ENCODE results near the gene CSMD2.

CSMD2 gene

DNA sequence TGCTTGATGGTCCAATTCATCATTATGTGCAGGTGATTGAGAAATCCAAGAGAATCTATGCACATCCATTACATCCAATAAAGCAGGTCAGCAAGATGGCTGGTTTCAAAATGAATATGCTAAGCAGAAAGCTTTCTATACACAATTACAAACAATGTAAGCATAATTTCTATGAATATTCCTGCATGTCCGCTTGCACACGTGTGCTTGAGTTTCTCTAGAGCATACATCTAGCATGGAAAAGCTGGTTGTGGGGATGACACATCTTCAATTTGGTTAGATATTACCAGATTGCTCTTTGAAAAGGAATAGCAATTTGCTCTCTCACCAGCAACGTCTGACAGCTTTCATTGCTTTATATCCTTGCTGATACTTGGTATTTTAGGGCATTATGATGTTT, 461.6 kb downstream of the CSMD2 start:
- H3K27ac ChIP-seq (ENCODE audit: low read depth, low read length), result no peak overlapping the region
- H3K4me1 ChIP-seq (ENCODE audit: insufficient read depth, low read length), result no peaks in the 10 kb centered on the region
- no peaks in the 10 kb centered on the region for H3K27me3 ChIP-seq (ENCODE audit: control insufficient read depth in 1 of 2, insufficient read depth in 2 of 2, low read length in 2 of 2)
- no peaks in the 10 kb centered on the region for H3K9me3 ChIP-seq (ENCODE audit: low read length)
- no peaks in the 10 kb centered on the region for H3K36me3 ChIP-seq (ENCODE audit: insufficient read depth, low read length)
- no peak overlapping the region for H3K9ac ChIP-seq (ENCODE audit: low read length)
- H3K4me3 ChIP-seq (ENCODE audit: low read depth in 1 of 2, low read length in 2 of 2), result no peak overlapping the region

DNA sequence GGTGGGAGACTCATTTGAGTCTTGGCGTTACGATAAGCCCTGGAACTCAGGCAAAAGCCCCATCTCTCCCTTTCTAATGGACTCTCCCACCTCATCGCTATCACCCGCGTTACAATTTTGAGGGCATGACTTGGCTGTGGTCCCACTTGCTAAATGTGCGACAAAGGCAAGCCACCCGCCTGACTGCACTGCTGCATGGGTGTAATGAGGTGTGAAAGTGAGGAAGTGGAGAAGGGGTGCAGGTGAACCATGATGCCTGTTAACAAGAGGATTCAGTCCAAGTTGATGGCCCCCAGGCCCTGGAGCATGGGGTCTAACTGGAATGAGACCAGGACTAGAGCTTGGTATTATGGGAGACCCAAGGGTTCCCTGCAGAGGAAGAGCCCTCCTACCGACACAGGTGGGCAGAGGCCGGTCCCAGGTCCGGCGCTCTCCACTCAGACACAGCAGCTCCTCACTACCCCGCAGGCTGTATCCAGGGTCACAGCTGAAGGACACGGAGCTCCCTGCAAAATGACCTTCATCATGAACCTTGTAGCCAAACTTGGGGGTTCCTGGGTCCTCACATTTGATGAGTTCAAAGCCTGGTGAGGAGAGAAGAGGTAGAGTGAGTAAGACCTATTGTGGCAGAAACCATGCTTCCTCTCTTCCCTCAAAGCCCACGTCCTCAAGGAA, 466.5 kb downstream of the CSMD2 start:
- H3K36me3 ChIP-seq (ENCODE audit: insufficient read depth, low read length), result no peaks in the 10 kb centered on the region
- H3K27ac ChIP-seq (ENCODE audit: low read depth, low read length), result no peak overlapping the region
- H3K4me1 ChIP-seq (ENCODE audit: insufficient read depth, low read length), result no peaks in the 10 kb centered on the region
- no peak overlapping the region for H3K9ac ChIP-seq (ENCODE audit: low read length)
- H3K27me3 ChIP-seq (ENCODE audit: control insufficient read depth in 1 of 2, insufficient read depth in 2 of 2, low read length in 2 of 2), result no peaks in the 10 kb centered on the region
- H3K4me3 ChIP-seq (ENCODE audit: low read depth in 1 of 2, low read length in 2 of 2), result no peak overlapping the region
- H3K9me3 ChIP-seq (ENCODE audit: low read length), result no peaks in the 10 kb centered on the region

DNA sequence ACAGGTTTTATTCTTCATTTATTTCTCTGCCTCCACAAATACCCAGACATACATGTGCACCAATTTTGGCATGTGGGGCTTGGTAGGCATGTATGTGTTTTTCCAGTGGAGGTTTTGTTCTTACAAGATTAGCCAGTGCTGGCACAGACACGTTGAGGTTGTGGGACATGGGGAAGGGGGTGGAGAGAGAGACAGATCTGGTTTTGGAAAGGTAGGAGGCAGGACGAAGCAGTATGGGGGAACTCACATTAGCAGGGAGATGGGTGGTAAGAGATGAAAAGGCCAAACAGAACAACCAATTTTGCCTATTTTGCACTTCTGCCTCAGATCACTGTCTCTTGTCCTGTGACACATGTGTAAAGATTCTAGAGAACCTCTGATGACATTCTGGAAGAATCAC, 467.2 kb downstream of the CSMD2 start:
- Histone ChIP-seq H3K27me3 (ENCODE audit: control insufficient read depth in 1 of 2, insufficient read depth in 2 of 2, low read length in 2 of 2) (no peaks in the 10 kb centered on the region), H3K9me3 (ENCODE audit: low read length) (no peaks in the 10 kb centered on the region), H3K4me3 (ENCODE audit: low read depth in 1 of 2, low read length in 2 of 2) (no peak overlapping the region), H3K4me1 (ENCODE audit: insufficient read depth, low read length) (no peaks in the 10 kb centered on the region), H3K36me3 (ENCODE audit: insufficient read depth, low read length) (no peaks in the 10 kb centered on the region), H3K9ac (ENCODE audit: low read length) (no peak overlapping the region), H3K27ac (ENCODE audit: low read depth, low read length) (no peak overlapping the region)

DNA sequence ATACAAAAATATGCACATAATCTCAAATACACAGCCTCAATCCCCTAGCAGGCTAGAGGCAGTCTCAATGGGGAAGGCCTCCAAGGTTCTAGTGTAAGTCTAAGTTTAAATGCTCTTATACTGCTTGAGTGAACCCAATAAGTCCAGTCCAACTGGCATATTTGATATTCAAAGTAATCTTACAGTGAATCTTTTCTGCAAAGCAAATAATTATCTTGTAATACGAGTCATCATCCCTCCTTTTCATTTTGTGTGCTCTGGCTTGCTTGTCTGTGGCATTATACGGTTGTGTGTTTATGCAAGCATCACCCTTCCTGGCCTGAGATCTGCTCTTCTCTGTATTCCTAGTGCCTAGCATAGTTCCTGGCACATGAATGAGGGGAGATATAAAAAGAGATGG, 468.1 kb downstream of the CSMD2 start:
- H3K9me3 ChIP-seq (ENCODE audit: low read length), result no peaks in the 10 kb centered on the region
- H3K4me1 ChIP-seq (ENCODE audit: insufficient read depth, low read length), result no peaks in the 10 kb centered on the region
- no peak overlapping the region for H3K9ac ChIP-seq (ENCODE audit: low read length)
- H3K36me3 ChIP-seq (ENCODE audit: insufficient read depth, low read length), result no peaks in the 10 kb centered on the region
- H3K27me3 ChIP-seq (ENCODE audit: control insufficient read depth in 1 of 2, insufficient read depth in 2 of 2, low read length in 2 of 2), result no peaks in the 10 kb centered on the region
- no peak overlapping the region for H3K4me3 ChIP-seq (ENCODE audit: low read depth in 1 of 2, low read length in 2 of 2)
- H3K27ac ChIP-seq (ENCODE audit: low read depth, low read length), result no peak overlapping the region

DNA sequence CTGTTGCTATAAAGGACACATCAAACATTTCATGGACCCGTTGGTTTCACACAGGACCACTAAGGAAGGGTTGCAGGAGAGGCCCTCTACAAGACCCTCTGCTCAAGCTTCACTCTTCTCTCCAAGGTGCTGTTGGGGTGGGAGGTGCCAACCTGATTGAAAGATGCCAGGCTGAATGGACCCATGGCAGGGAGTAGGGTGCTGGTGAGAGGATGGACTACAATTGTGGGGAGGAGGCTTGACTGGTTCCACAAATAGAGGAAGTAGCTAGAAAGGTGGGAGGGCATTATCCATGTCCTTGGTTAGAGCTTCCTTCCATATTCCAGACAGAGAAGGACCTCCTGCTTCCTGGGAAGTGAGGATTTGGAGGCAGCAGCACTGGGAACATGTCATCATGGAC, 468.7 kb downstream of the CSMD2 start:
- Histone ChIP-seq H3K36me3 (ENCODE audit: insufficient read depth, low read length) (no peaks in the 10 kb centered on the region), H3K4me1 (ENCODE audit: insufficient read depth, low read length) (no peaks in the 10 kb centered on the region), H3K4me3 (ENCODE audit: low read depth in 1 of 2, low read length in 2 of 2) (no peak overlapping the region), H3K9me3 (ENCODE audit: low read length) (no peaks in the 10 kb centered on the region), H3K27ac (ENCODE audit: low read depth, low read length) (no peak overlapping the region), H3K9ac (ENCODE audit: low read length) (no peak overlapping the region), H3K27me3 (ENCODE audit: control insufficient read depth in 1 of 2, insufficient read depth in 2 of 2, low read length in 2 of 2) (no peaks in the 10 kb centered on the region)

DNA sequence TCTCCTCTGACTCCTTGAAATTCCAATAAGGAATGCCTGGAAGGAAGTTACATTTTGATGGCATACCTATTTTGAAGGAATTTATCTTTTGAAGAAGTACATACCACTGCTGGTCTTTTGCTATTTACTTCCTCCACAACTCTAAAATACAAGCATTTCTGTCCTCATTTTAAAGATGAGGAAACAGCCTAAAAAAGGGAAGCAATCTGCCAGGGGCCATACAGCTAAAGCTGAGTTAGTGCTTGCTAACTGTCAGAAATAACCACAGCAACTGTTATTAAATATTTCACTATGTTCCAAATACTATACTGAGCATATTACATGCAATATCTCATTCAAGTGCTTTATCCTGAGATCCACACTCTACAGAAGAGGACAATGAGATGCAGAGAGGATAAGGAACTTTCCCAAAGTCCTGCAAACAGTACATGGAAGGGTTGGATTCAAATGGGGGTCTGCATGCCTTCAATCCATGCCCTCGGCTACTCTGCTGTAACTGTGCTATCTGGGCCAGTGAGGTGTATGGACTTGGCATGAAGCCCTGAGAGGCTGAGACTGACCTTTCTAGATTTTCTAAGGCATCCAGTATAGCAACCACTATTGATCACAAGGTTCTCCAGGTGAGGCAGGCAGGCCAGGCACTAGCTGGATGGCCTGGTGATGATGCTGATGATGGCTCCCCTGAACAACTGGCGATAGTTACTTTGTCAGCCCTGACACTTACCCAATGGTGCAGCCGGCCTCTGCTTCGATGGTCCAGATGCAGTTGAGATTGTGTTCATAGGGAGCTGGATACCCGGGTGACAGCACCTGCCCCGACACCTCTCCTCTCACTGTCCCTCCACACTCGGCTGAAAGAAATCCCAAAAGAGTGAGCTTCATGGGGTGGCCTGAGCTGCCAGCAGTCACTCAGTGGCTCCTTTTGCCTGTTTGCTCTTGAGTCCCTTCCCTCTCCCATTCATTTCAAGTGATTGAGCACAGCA, 472.5 kb downstream of the CSMD2 start:
- Histone ChIP-seq H3K27me3 (ENCODE audit: control insufficient read depth in 1 of 2, insufficient read depth in 2 of 2, low read length in 2 of 2) (no peaks in the 10 kb centered on the region), H3K9ac (ENCODE audit: low read length) (no peak overlapping the region), H3K9me3 (ENCODE audit: low read length) (no peaks in the 10 kb centered on the region), H3K4me1 (ENCODE audit: insufficient read depth, low read length) (no peaks in the 10 kb centered on the region), H3K36me3 (ENCODE audit: insufficient read depth, low read length) (no peaks in the 10 kb centered on the region), H3K4me3 (ENCODE audit: low read depth in 1 of 2, low read length in 2 of 2) (no peak overlapping the region), H3K27ac (ENCODE audit: low read depth, low read length) (no peak overlapping the region)

DNA sequence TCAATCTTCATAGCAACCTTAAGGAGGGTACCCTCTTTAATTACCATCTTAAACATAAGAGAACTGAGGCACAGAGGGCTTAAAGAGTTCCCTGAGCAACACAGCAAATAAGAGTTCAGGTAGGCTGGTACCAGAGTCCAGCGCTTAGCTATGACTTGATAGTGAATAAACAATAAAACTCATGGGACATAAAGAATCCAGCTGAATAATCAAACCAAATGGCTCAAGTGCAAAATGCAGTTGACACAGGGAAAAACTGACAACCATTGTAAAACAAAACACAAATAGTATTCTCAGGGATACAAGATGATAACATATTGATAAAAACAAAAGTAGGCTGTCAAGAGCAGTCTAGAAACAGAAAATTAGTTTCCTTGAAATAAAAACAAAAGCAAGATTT, 478.0 kb downstream of the CSMD2 start:
- Histone ChIP-seq H3K9me3 (ENCODE audit: low read length) (no peaks in the 10 kb centered on the region), H3K27ac (ENCODE audit: low read depth, low read length) (no peak overlapping the region), H3K27me3 (ENCODE audit: control insufficient read depth in 1 of 2, insufficient read depth in 2 of 2, low read length in 2 of 2) (no peaks in the 10 kb centered on the region), H3K9ac (ENCODE audit: low read length) (no peak overlapping the region), H3K36me3 (ENCODE audit: insufficient read depth, low read length) (no peaks in the 10 kb centered on the region), H3K4me1 (ENCODE audit: insufficient read depth, low read length) (no peaks in the 10 kb centered on the region), H3K4me3 (ENCODE audit: low read depth in 1 of 2, low read length in 2 of 2) (no peak overlapping the region)

DNA sequence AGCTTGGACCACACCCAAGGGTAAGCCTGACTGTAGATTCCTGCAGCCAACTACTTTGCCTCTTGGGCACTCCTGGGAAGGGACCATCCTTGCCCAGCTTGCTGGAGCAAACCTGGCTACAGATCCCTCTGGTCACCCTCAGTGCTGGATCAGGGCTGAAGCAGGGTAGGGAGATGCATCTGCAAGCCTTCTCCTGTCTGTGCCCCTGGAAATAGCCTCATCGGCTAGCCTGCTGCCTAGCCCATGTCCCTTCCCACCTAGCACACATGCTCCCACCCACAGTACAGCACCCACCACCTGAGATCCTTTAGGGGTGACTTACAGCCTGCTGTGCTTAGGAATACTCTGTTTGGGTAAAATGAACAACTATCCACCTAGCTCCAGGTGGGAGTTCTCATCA, 478.5 kb downstream of the CSMD2 start:
- no peaks in the 10 kb centered on the region for H3K9me3 ChIP-seq (ENCODE audit: low read length)
- no peaks in the 10 kb centered on the region for H3K27me3 ChIP-seq (ENCODE audit: control insufficient read depth in 1 of 2, insufficient read depth in 2 of 2, low read length in 2 of 2)
- no peaks in the 10 kb centered on the region for H3K36me3 ChIP-seq (ENCODE audit: insufficient read depth, low read length)
- no peaks in the 10 kb centered on the region for H3K4me1 ChIP-seq (ENCODE audit: insufficient read depth, low read length)
- H3K4me3 ChIP-seq (ENCODE audit: low read depth in 1 of 2, low read length in 2 of 2), result no peak overlapping the region
- H3K27ac ChIP-seq (ENCODE audit: low read depth, low read length), result no peak overlapping the region
- no peak overlapping the region for H3K9ac ChIP-seq (ENCODE audit: low read length)

DNA sequence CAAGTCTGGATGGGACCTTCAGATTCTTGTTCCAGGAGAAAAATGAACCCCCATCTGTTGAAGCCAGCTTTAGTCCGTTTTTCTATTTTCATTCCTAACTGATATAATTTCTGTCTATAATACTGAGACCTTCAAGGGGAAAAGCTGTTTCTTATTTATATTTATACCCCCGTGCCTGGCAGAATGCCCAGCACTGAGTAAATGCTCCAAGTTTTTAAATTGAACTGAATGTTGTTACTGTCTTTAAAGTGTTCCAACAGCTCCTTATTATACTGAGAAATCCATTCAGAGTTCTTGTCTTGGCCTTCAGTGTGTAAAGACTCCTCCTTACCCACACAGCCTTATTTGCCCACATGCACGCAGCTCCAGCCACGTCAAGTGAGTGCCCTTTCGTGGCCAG, 479.8 kb downstream of the CSMD2 start:
- no peak overlapping the region for H3K27ac ChIP-seq (ENCODE audit: low read depth, low read length)
- no peaks in the 10 kb centered on the region for H3K4me1 ChIP-seq (ENCODE audit: insufficient read depth, low read length)
- H3K27me3 ChIP-seq (ENCODE audit: control insufficient read depth in 1 of 2, insufficient read depth in 2 of 2, low read length in 2 of 2), result no peaks in the 10 kb centered on the region
- H3K36me3 ChIP-seq (ENCODE audit: insufficient read depth, low read length), result no peaks in the 10 kb centered on the region
- no peak overlapping the region for H3K4me3 ChIP-seq (ENCODE audit: low read depth in 1 of 2, low read length in 2 of 2)
- H3K9ac ChIP-seq (ENCODE audit: low read length), result no peak overlapping the region
- no peaks in the 10 kb centered on the region for H3K9me3 ChIP-seq (ENCODE audit: low read length)

DNA sequence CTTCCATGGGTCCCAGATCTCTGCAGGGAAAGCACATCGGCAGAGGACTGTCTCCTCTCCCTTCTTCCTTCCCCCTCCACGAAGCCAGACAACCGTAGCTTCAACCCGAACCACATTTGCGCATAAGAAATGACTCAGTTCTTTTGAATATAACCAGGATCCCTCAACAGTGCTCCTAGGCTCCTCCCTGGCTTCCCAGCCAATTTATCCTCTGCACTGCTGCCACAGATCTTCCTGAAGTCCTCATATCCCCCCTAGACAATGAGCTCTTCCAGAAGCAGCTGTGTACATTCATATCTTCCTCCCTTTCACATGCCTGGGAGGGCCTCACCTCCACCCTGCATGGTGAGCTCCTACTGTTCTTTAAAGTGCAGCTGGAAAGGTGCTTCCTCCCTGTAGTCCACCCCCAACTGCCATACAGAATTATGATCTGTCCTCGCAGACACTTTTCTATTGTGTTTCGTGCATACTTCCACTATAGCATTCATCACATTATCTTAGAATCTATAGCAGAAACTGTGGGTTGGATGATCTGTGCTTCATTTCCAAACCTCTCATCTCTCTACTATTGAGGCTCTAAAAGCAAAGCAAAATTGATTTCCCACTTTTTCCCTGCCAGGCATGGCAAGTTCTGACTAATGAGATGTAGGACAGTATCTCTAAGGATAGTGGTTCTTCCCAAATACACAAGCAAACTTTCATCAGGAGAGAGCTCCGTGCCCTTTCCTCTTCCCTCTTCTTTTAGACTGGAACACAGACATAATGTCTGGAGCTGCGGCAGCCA, 480.4 kb downstream of the CSMD2 start:
- Histone ChIP-seq H3K4me1 (ENCODE audit: insufficient read depth, low read length) (no peaks in the 10 kb centered on the region), H3K27ac (ENCODE audit: low read depth, low read length) (no peak overlapping the region), H3K4me3 (ENCODE audit: low read depth in 1 of 2, low read length in 2 of 2) (no peak overlapping the region), H3K9ac (ENCODE audit: low read length) (no peak overlapping the region), H3K9me3 (ENCODE audit: low read length) (no peaks in the 10 kb centered on the region), H3K27me3 (ENCODE audit: control insufficient read depth in 1 of 2, insufficient read depth in 2 of 2, low read length in 2 of 2) (no peaks in the 10 kb centered on the region), H3K36me3 (ENCODE audit: insufficient read depth, low read length) (no peaks in the 10 kb centered on the region)

DNA sequence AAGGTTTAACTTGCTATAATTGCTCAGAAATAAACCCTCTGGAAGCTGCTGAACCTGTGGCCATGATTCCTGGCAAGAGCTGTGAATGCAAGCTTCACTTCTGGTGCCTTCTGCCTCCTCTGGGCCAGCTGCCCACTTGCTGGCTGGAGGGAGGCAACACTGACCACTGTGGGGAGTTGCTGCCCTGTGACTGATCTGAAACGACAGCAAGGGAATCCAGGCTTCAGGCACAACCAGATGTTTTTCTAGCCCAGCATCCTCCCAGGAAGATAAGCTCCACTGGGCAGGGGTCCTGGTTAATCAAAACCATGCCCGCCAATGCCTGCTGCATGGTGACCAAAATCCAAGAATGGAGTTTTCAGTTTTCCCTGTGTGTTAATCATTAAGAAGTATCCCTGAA, 481.1 kb downstream of the CSMD2 start:
- no peaks in the 10 kb centered on the region for H3K36me3 ChIP-seq (ENCODE audit: insufficient read depth, low read length)
- H3K4me1 ChIP-seq (ENCODE audit: insufficient read depth, low read length), result no peaks in the 10 kb centered on the region
- no peaks in the 10 kb centered on the region for H3K27me3 ChIP-seq (ENCODE audit: control insufficient read depth in 1 of 2, insufficient read depth in 2 of 2, low read length in 2 of 2)
- no peak overlapping the region for H3K9ac ChIP-seq (ENCODE audit: low read length)
- no peaks in the 10 kb centered on the region for H3K9me3 ChIP-seq (ENCODE audit: low read length)
- H3K4me3 ChIP-seq (ENCODE audit: low read depth in 1 of 2, low read length in 2 of 2), result no peak overlapping the region
- no peak overlapping the region for H3K27ac ChIP-seq (ENCODE audit: low read depth, low read length)
